HepG2 (cell line): ENCODE measurements around the gene TRPV6.

ENCODE experiments used
- CHCHD3 ChIP-seq: sonication (generic); formaldehyde crosslinking; IDR thresholded peaks from 2 replicates; pipeline ENCODE4 v1.8.0; 2022; ENCODE audit warnings: mild to moderate bottlenecking, missing genetic modification reagents, moderate library complexity
- CTCF ChIP-seq: sonication (generic); formaldehyde crosslinking; IDR thresholded peaks from 2 replicates; pipeline ENCODE4 v1.5.0; 2020; ENCODE audit warnings: mild to moderate bottlenecking, missing genetic modification reagents, moderate library complexity
- HINFP ChIP-seq: sonication (generic); formaldehyde crosslinking; IDR thresholded peaks from 2 replicates; pipeline ENCODE4 v1.4.0; 2020; ENCODE audit warnings: low read depth, mild to moderate bottlenecking, missing genetic modification reagents
- KLF16 ChIP-seq, 2 experiments: sonication (generic) in 1 of 2; formaldehyde crosslinking in 1 of 2; IDR thresholded peaks; 2 replicates each; pipeline versions ENCODE4 v1.6.1 to v1.8.0; 2016 to 2023; ENCODE audit warnings: missing genetic modification reagents in 2 of 2, missing compliant biosample characterization in 1 of 2
- MAX ChIP-seq: IDR thresholded peaks from 2 replicates; pipeline ENCODE4 v1.6.1; 2012; ENCODE audit warnings: inconsistent platforms
- POLR2AphosphoS5 ChIP-seq: IDR thresholded peaks from 2 replicates; pipeline ENCODE4 v1.6.1; 2012; ENCODE audit warnings: low read depth, low read length
- ZNF512 ChIP-seq: sonication (generic); formaldehyde crosslinking; IDR thresholded peaks from 2 replicates; pipeline ENCODE4 v1.4.0; 2020; ENCODE audit warnings: mild to moderate bottlenecking, missing genetic modification reagents
- ZSCAN5A ChIP-seq: sonication (generic); formaldehyde crosslinking; IDR thresholded peaks from 2 replicates; pipeline ENCODE4 v1.8.0; 2022; ENCODE audit warnings: mild to moderate bottlenecking, missing genetic modification reagents, borderline replicate concordance

- TF ChIP-seq HINFP (no peak), CTCF (CRISPR knock-in tag) (no peak), ZSCAN5A (CRISPR knock-in tag) (no peak), POLR2AphosphoS5 (no peak), KLF16 (CRISPR knock-in tag; IDR thresholded peaks at IDR 0.05) (no peak), ZNF512 (no peak), MAX (no peak), CHCHD3 (no peak)
Observed at GRCh38 chr7:142885311-142886230, at the start of gene TRPV6.
